NCI-H1436 treated with DMSO at 0.1 percent for 48 hours (cell line): ENCODE measurements around the gene HSPBP1.

Experiments
- DNase-seq: peaks from one replicate; lab custom pipeline; 2025; lab: John Stamatoyannopoulos, UW

Gene HSPBP1

GRCh38 chr19:55304980-55305379, 25.1 kb upstream of the HSPBP1 start:
- no peak for DNase-seq

- DNase-seq: no peak
Measured at GRCh38 chr19:55304279-55304978, 24.5 kb upstream of the HSPBP1 start.

GRCh38 chr19:55303477-55303876, 23.6 kb upstream of the HSPBP1 start:
- DNase-seq: no peak

- no peak for DNase-seq
Measured at GRCh38 chr19:55302318-55302703, 22.4 kb upstream of the HSPBP1 start.

GRCh38 chr19:55301459-55302317, 21.8 kb upstream of the HSPBP1 start:
- DNase-seq: peak; percentile 40

- DNase-seq: no peak
Measured at GRCh38 chr19:55300886-55301458, 21.1 kb upstream of the HSPBP1 start.

GRCh38 chr19:55299991-55300390, 20.1 kb upstream of the HSPBP1 start:
- no peak for DNase-seq

- DNase-seq: no peak
Measured at GRCh38 chr19:55297267-55297666, 17.4 kb upstream of the HSPBP1 start.

GRCh38 chr19:55289117-55289796, 9.3 kb upstream of the HSPBP1 start:
- no peak for DNase-seq

GRCh38 chr19:55287361-55288079, 7.6 kb upstream of the HSPBP1 start:
- DNase-seq: no peak

- no peak for DNase-seq
Measured at GRCh38 chr19:55285229-55285890, 5.5 kb upstream of the HSPBP1 start.

- DNase-seq: no peak
Measured at GRCh38 chr19:55284405-55285058, 4.6 kb upstream of the HSPBP1 start.

GRCh38 chr19:55283548-55284377, 3.9 kb upstream of the HSPBP1 start, which contains the start of gene BRSK1:
BRSK1 (plus strand) TSS chr19:55283997; CDS start chr19:55284443, 446 bp downstream.
- DNase-seq: peak; percentile 58

GRCh38 chr19:55279340-55279739, 570 bp downstream of the HSPBP1 start:
- DNase-seq: no peak

- no peak for DNase-seq
Measured at GRCh38 chr19:55278391-55279135, 1.3 kb downstream of the HSPBP1 start.

- DNase-seq: no peak
Measured at GRCh38 chr19:55277494-55277893, 2.4 kb downstream of the HSPBP1 start.

GRCh38 chr19:55276720-55277430, 3.0 kb downstream of the HSPBP1 start:
- DNase-seq: no peak
